GM12875 (cell line): Measurements from ENCODE around the gene BTBD6.

Source experiments
- H3K4me3 ChIP-seq: one replicate; pipeline ENCODE4 v1.5.1; 2011; ENCODE audit warnings: low read depth, low read length, control low read depth
- CTCF ChIP-seq: IDR thresholded peaks from 2 replicates; pipeline ENCODE4 v1.5.1; 2011; ENCODE audit warnings: low read depth, mild to moderate bottlenecking, control low read depth, inconsistent platforms, low read length, moderate library complexity, borderline replicate concordance; ENCODE audit not compliant: insufficient read depth

BTBD6 gene

DNA sequence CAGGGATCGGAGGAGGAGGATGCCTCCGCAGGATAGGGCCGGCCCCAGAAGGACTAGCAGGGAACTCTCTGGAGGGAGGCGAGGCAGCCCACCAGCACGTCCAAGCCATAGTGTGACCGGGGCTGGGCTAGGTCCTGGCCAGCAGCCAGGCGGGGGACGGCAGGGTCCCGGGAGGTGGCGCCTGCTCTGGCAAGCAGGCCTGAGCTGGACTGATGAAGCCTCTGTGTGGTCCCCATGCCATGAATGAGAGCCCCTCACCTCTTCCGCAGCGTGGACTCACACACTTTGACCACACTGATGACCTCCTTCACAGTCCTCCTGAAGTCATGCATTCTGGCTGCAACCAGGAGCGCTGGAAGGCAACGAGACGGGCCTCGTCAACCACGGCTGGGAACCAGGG is 19.8 kb upstream of the BTBD6 start:
- no peak overlapping the region for H3K4me3 ChIP-seq
- no peak for TF ChIP-seq CTCF

DNA sequence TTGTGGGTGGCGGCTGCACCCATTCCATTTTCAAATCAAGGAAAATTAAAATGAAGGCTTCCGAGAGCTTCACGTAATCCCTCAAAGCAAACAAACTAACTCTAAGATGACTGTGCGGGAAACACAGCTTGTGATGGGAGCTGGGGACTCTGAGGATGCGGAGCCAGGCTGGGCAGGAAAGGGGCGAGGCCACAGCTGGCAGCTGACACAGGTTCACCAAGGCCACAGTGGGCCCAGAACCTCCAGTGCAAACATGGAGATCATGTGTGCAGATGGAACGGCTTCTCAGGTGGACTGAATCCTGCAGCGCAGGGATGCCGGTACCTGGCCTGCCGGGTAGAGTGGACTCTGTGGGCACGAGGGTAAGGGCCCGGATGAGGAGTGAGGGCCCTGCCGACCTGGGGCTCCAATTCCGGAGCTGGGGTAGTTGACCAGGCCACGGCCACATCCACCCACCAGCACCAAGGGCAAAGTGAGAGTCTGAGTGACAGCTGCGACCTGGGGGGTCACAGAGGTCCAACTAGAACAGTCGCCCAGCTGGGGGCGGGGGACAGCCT is 19.2 kb upstream of the BTBD6 start:
- no peak for TF ChIP-seq CTCF

DNA sequence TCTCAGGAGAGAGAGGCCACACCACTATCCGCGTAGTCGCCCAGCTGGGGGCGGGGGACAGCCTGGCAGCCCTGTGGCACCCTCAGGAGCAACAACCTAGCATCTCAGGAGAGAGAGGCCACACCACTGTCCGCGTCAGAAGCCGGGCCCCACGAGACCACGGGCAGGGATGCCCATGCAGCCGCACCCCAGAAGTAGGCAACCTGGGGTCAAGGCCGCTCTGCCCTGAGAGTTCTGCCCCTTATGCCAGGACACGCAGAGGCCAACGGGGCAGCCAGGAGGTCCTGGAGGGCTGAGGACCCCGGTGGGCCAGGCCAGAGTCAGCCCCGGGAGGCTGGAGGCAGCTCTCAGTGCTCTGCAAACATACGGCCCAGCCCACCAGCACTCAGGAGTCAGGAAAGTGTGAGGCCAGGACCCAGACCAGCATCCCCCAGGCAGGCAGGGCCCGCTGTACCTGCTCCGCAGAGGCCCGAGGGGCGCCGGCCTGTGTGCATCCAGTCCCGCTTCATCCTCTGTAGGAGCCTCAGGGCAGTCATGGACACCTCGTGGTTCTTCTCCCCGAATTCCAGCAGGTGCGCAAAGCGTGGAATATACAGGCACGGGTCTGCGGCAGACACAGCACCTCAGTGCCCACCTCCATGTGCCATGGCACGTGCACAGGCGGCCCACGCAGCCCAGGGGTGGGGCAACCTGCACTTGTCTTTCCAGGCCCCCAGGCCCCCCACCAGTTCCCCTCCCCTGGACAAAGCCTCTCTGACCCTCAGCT is 7.3 kb upstream of the BTBD6 start:
- no peak overlapping the region for H3K4me3 ChIP-seq
- TF ChIP-seq CTCF, result no peak

More for the DNA sequence above, 19.2 kb upstream of the BTBD6 start:
- no peak overlapping the region for H3K4me3 ChIP-seq

DNA sequence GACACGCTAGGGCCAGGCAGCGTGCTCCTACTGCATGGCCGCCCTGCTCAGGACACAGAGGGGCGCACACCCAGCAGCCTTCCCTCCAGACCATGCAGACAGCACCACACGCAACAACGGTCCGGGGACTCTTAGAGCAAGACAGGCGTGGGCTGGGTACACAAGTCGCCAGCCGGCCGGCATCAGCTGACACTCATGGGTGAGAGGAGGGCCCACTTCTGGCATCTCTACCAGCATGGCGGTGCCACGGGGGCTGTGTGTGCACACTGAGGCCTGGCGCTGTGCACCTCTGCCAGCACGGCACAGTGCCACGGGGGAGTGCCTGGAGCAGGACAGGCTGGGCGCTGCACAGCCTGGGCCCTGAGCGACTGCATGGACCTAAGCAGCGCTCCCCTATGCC is 6.7 kb upstream of the BTBD6 start:
- H3K4me3 ChIP-seq, result no peak overlapping the region
- no peak for TF ChIP-seq CTCF

GRCh38 chr14:105244334-105244733 is 4.0 kb upstream of the BTBD6 start:
- TF ChIP-seq CTCF, result no peak
- H3K4me3 ChIP-seq, result no peak overlapping the region

GRCh38 chr14:105247026-105247425 is 1.3 kb upstream of the BTBD6 start:
- no peak overlapping the region for H3K4me3 ChIP-seq
- no peak for TF ChIP-seq CTCF
